WTC11 (cell line): ENCODE results near the gene MRPS14. TPM values are rescaled to one million over a fixed set of nuclear protein-coding genes. Genes with fewer than 3 reads are reported as not detected.

Experiments used
- ATAC-seq: fragments of 200-7000 bp; cut with Tn5 transposase; 2 replicates; pipeline ENCODE4 v1.10.0; 2021; ENCODE audit warnings: mild to moderate bottlenecking, moderate library complexity
- CTCF ChIA-PET: fragments of 300-600 bp; sonication (Branson Sonifier 250); formaldehyde crosslinking; loops from one replicate; lab custom pipeline; 2021; ENCODE audit warnings: antibody characterized with exemption; lab: Charles Lee
- POLR2A ChIA-PET: fragments of 350-600 bp; sonication (Branson Sonifier 250); formaldehyde crosslinking; loops from one replicate; lab custom pipeline; 2021; ENCODE audit warnings: antibody characterized with exemption; lab: Charles Lee
- DNase-seq: peaks from one replicate; pipeline ENCODE4 v3.0.0; 2021; ENCODE audit warnings: low spot score
- H3K27ac Mint-ChIP-seq: 2 replicates; pipeline ENCODE4 v1.8.0; 2021; ENCODE audit warnings: mixed read lengths
- H3K27me3 Mint-ChIP-seq: 2 replicates; pipeline ENCODE4 v1.8.0; 2021; ENCODE audit warnings: low read depth, mild to moderate bottlenecking, moderate library complexity, mixed read lengths
- H3K36me3 Mint-ChIP-seq: 2 replicates; pipeline ENCODE4 v1.8.0; 2021; ENCODE audit warnings: mixed read lengths
- H3K4me1 Mint-ChIP-seq: 2 replicates; pipeline ENCODE4 v1.8.0; 2022; ENCODE audit warnings: mixed read lengths
- H3K4me3 Mint-ChIP-seq: 2 replicates; pipeline ENCODE4 v1.8.0; 2021; ENCODE audit warnings: mild to moderate bottlenecking, moderate library complexity, mixed read lengths
- H3K9me3 Mint-ChIP-seq: 2 replicates; pipeline ENCODE4 v1.8.0; 2021; ENCODE audit warnings: mixed read lengths
- ARID4B ChIP-seq: sonication (generic); formaldehyde crosslinking; IDR thresholded peaks from 2 replicates; pipeline ENCODE4 v1.8.0; 2023; ENCODE audit warnings: missing genetic modification reagents, mild to moderate bottlenecking, borderline replicate concordance
- ATF6 ChIP-seq: sonication (generic); formaldehyde crosslinking; IDR thresholded peaks from 2 replicates; pipeline ENCODE4 v1.8.1; 2023; ENCODE audit warnings: mild to moderate bottlenecking, missing genetic modification reagents
- ELF4 ChIP-seq: sonication (generic); formaldehyde crosslinking; IDR thresholded peaks from 2 replicates; pipeline ENCODE4 v1.8.1; 2022; ENCODE audit warnings: low read depth, mild to moderate bottlenecking, moderate library complexity, missing genetic modification reagents
- EMX1 ChIP-seq: fragments of 250-450 bp; sonication (Bioruptor Pico); IDR thresholded peaks from 2 replicates; pipeline ENCODE4 v1.8.0; 2021; ENCODE audit warnings: mild to moderate bottlenecking
- FOXP1 ChIP-seq: sonication (generic); formaldehyde crosslinking; IDR thresholded peaks from 2 replicates; pipeline ENCODE4 v1.8.0; 2022; ENCODE audit warnings: missing genetic modification reagents, mild to moderate bottlenecking, moderate library complexity, borderline replicate concordance
- GRHL2 ChIP-seq: fragments of 250-450 bp; sonication (Bioruptor Pico); IDR thresholded peaks from 2 replicates; pipeline ENCODE4 v1.8.0; 2022; ENCODE audit warnings: mild to moderate bottlenecking, moderate library complexity; ENCODE audit not compliant: insufficient replicate concordance, severe bottlenecking
- GTF2I ChIP-seq: fragments of 250-450 bp; sonication (Bioruptor Pico); conservative IDR thresholded peaks from 2 replicates; pipeline ENCODE4 v1.4.0; 2021; ENCODE audit warnings: mild to moderate bottlenecking
- IRF2 ChIP-seq: sonication (generic); formaldehyde crosslinking; IDR thresholded peaks from 2 replicates; pipeline ENCODE4 v1.8.0; 2022; ENCODE audit warnings: low read depth, missing genetic modification reagents, borderline replicate concordance
- JUN ChIP-seq: sonication (generic); formaldehyde crosslinking; IDR thresholded peaks from 2 replicates; pipeline ENCODE4 v1.8.0; 2023; ENCODE audit warnings: mild to moderate bottlenecking, missing genetic modification reagents
- MLX ChIP-seq: sonication (generic); formaldehyde crosslinking; IDR thresholded peaks from 2 replicates; pipeline ENCODE4 v1.8.1; 2023; ENCODE audit warnings: mild to moderate bottlenecking, missing genetic modification reagents, moderate library complexity
- OVOL2 ChIP-seq: fragments of 250-450 bp; sonication (Bioruptor Pico); IDR thresholded peaks from 2 replicates; pipeline ENCODE4 v1.9.0; 2021; ENCODE audit warnings: mild to moderate bottlenecking, borderline replicate concordance
- ZBTB43 ChIP-seq: sonication (generic); formaldehyde crosslinking; IDR thresholded peaks from 2 replicates; pipeline ENCODE4 v1.8.1; 2023; ENCODE audit warnings: mild to moderate bottlenecking, missing genetic modification reagents
- ZNF138 ChIP-seq: sonication (generic); formaldehyde crosslinking; conservative IDR thresholded peaks from 2 replicates; pipeline ENCODE4 v1.8.1; 2022; ENCODE audit warnings: mild to moderate bottlenecking, moderate library complexity, missing genetic modification reagents
- ZNF219 ChIP-seq: sonication (generic); formaldehyde crosslinking; IDR thresholded peaks from 2 replicates; pipeline ENCODE4 v1.8.0; 2023; ENCODE audit warnings: missing genetic modification reagents, mild to moderate bottlenecking, borderline replicate concordance
- ZNF263 ChIP-seq: sonication (generic); formaldehyde crosslinking; IDR thresholded peaks from 2 replicates; pipeline ENCODE4 v1.8.1; 2022; ENCODE audit warnings: low read depth, mild to moderate bottlenecking, moderate library complexity, missing genetic modification reagents
- ZNF317 ChIP-seq: sonication (generic); formaldehyde crosslinking; IDR thresholded peaks from 2 replicates; pipeline ENCODE4 v1.8.1; 2023; ENCODE audit warnings: low read depth, mild to moderate bottlenecking, moderate library complexity, missing genetic modification reagents, borderline replicate concordance
- ZNF396 ChIP-seq: fragments of 250-450 bp; sonication (Bioruptor Pico); IDR thresholded peaks from 2 replicates; pipeline ENCODE4 v1.8.0; 2021; ENCODE audit warnings: mild to moderate bottlenecking, moderate library complexity, borderline replicate concordance
- ZNF416 ChIP-seq: fragments of 250-450 bp; sonication (Bioruptor Pico); IDR thresholded peaks from 2 replicates; pipeline ENCODE4 v1.9.0; 2021; ENCODE audit warnings: mild to moderate bottlenecking, inconsistent platforms
- ZNF512 ChIP-seq: sonication (generic); formaldehyde crosslinking; IDR thresholded peaks from 2 replicates; pipeline ENCODE4 v1.8.1; 2022; ENCODE audit warnings: missing genetic modification reagents, borderline replicate concordance
- ZNF532 ChIP-seq: fragments of 250-450 bp; sonication (Bioruptor Pico); IDR thresholded peaks from 2 replicates; pipeline ENCODE4 v1.9.0; 2021; ENCODE audit warnings: mild to moderate bottlenecking, borderline replicate concordance
- total RNA-seq: library from RNA; stranded (reverse); gene quantifications from 3 replicates; pipeline ENCODE4 v1.2.3, GENCODE V29; 2021

Gene MRPS14
- total RNA-seq, 1 experiment from 2014 or later = 30.4 TPM

GRCh38 chr1:175019524-175019923 lies 3.7 kb downstream of the MRPS14 start:
- ChIA-PET CTCF (no interaction called here), POLR2A (no interaction called here)
- ATAC-seq = no peak
- no peak overlapping the region for H3K4me3 Mint-ChIP-seq
- H3K4me1 Mint-ChIP-seq = peaks cover 4% of the 10 kb centered on the region
- DNase-seq = no peak
- TF ChIP-seq MLX (CRISPR knock-in tag) = no peak
- TF ChIP-seq ZNF512 = no peak
- no peak for TF ChIP-seq JUN
- TF ChIP-seq ELF4 (CRISPR knock-in tag) = no peak
- no peak for TF ChIP-seq ZNF532 (CRISPR knock-in tag)
- TF ChIP-seq FOXP1 (CRISPR knock-in tag) = no peak
- TF ChIP-seq GTF2I = no peak
- no peak for TF ChIP-seq ZNF416 (CRISPR knock-in tag)
- TF ChIP-seq ZNF219 (CRISPR knock-in tag) = no peak
- TF ChIP-seq ZNF138 = no peak
- TF ChIP-seq IRF2 = no peak
- TF ChIP-seq ATF6 = no peak
- no peak for TF ChIP-seq GRHL2
- TF ChIP-seq ZNF317 (CRISPR knock-in tag) = no peak
- TF ChIP-seq ZNF396 (CRISPR knock-in tag) = no peak
- H3K27ac Mint-ChIP-seq = no peak overlapping the region
- H3K36me3 Mint-ChIP-seq = peaks cover 14% of the 10 kb centered on the region
- H3K27me3 Mint-ChIP-seq = no peaks in the 10 kb centered on the region
- H3K9me3 Mint-ChIP-seq = peaks cover 1% of the 10 kb centered on the region

GRCh38 chr1:175015243-175015642 lies 8.0 kb downstream of the MRPS14 start:
- Mint-ChIP-seq H3K9me3 (no peaks in the 10 kb centered on the region), H3K36me3 (peaks cover 46% of the 10 kb centered on the region), H3K27me3 (no peaks in the 10 kb centered on the region), H3K27ac (no peak overlapping the region), H3K4me1 (no peaks in the 10 kb centered on the region), H3K4me3 (no peak overlapping the region)
- ChIA-PET POLR2A (no interaction called here), CTCF (no interaction called here)
- DNase-seq = no peak
- ATAC-seq = no peak
- no peak for TF ChIP-seq ATF6
- no peak for TF ChIP-seq ZNF263
- TF ChIP-seq ZBTB43 (CRISPR knock-in tag) = no peak
- TF ChIP-seq ARID4B (CRISPR knock-in tag) = no peak
- TF ChIP-seq EMX1 (CRISPR knock-in tag) = no peak
- no peak for TF ChIP-seq OVOL2
